Retinal pigment epithelial cell (primary cell): ENCODE results near the gene SAPCD1.

Source experiments
- DNase-seq: peaks from one replicate; pipeline ENCODE4 v3.0.0-alpha.2; 2010; ENCODE audit warnings: low read depth
- H3K4me3 ChIP-seq: 2 replicates; pipeline ENCODE4 v1.5.1; 2011; ENCODE audit warnings: mild to moderate bottlenecking, low read length, control low read depth, moderate library complexity
- TF ChIP-seq, protein P1 (sequence below): conservative IDR thresholded peaks from 2 replicates; pipeline ENCODE4 v1.5.1; 2011; ENCODE audit warnings: low read depth, low read length, control low read depth, inconsistent platforms

SAPCD1 gene

DNA sequence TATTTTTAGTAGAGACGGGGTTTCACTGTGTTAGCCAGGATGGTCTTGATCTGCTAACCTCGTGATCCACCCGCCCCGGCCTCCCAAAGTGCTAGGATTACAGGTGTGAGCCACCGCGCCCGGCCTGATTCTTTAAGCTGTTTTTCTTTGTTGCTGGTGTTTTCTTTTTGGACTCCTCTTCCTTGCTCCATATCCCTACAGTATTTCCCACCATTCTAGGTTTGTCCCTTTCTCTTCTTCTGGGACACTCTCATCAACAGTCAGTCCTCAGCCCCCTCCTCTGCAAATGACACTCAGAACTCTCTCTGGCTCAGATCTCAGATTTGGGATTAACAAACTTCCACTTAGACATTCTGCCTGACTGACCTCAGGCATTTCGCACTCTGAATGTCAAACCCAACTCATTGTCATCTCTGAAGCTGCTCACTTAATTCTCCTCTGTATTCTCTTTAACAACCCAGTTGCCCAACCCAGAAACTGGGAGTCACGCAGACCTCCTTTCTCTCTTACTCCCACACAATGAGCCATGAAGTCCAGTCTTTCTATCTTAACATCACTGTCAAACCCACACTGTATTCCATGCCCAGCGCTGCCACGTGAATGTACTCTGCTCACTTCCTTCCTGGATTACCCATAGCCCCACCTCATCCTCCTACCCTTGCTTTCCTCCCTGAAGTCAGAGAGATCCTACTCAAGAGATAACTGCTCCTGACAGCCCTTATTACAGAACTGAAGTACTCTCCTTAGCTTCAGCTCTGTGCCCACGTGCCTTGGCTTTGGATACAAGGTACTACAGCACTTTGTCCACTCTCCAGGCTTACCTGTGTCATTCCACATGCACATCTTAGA is 36.7 kb upstream of the SAPCD1 start:
- DNase-seq, result no peak
- H3K4me3 ChIP-seq, result no peak overlapping the region
- TF ChIP-seq, protein P1, sequence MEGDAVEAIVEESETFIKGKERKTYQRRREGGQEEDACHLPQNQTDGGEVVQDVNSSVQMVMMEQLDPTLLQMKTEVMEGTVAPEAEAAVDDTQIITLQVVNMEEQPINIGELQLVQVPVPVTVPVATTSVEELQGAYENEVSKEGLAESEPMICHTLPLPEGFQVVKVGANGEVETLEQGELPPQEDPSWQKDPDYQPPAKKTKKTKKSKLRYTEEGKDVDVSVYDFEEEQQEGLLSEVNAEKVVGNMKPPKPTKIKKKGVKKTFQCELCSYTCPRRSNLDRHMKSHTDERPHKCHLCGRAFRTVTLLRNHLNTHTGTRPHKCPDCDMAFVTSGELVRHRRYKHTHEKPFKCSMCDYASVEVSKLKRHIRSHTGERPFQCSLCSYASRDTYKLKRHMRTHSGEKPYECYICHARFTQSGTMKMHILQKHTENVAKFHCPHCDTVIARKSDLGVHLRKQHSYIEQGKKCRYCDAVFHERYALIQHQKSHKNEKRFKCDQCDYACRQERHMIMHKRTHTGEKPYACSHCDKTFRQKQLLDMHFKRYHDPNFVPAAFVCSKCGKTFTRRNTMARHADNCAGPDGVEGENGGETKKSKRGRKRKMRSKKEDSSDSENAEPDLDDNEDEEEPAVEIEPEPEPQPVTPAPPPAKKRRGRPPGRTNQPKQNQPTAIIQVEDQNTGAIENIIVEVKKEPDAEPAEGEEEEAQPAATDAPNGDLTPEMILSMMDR, result no peak

DNA sequence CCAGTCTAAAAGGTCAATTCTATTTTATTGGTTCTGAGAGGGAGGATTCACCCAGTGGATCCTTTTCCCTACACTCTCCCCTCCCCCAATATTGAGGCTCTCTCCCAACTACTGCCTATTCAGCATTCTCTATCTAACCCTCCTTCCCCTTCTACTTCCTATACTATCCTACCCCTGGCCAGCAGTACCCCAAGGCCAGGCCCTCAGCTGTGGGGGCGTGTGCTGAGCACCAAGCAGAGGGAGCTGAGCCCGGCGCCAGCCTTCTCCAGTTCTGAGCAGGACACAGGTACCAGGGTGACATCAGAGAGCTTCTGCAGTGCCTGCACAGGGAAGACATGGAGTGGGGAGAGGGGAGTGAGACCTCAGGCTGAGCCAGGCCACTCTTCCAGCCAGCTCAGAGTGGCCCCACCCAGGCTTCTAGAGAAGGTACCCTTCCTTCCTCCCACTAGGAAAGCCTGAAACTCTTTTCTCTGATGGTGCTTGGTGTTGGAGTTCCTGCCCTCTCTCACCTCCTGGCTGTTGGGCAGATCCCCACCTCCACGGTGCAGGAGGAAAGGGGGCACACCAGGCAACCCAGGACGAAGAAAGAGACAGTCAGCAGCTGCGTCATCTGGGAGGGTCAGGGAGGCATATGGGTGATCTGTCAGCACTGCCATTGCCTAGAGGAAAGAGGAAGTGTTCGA is 35.3 kb upstream of the SAPCD1 start:
- DNase-seq, result no peak
- H3K4me3 ChIP-seq, result no peak overlapping the region
- TF ChIP-seq, protein P1, result no peak

DNA sequence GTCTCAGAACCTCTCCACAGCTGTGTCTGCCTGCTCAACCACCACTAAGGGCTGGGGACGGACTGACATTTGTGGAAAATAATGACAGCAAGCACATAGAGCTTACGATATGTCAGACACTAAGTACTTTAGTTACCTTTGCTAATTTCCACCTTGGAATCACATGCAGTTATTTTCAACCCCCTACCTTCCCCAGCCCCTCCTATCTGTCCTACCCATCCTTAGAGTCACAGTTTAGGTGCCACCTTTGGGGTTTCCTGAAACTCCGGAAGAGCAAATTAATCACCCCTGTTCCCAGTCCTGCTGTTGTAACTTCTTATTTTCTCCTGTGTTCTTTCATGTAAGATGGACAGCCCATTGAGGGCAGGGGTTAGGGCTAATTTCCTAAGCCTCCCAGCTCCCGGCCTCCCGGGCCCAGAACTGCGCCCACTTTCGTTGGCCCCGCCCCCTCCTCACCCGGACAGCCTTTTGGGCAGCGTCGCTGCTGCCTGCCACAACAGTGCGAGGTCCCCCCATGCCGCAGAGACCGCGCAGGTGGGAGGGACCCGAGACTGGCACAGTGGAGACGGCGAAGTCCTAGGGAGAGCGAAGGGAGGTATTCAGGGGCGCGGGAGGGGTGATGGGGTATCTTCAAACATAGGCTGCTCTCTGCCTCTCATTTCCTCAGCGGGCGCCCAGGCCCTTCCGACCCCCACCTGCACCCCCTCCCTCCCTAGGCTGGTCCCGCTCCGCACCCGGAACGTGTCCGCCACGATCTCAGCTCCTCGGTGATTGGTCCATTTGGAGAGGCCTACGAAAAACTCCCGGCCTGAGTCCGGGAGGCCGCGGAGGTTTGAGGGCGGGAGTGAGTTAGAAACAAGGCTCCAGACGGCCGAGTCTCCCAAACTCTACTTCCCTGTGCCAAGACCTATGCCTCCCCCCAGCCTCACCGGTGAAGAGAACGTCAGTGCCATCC is 34.5 kb upstream of the SAPCD1 start:
- DNase-seq, result no peak
- H3K4me3 ChIP-seq, result peak overlapping the region; percentile 72
- TF ChIP-seq, protein P1, result no peak

DNA sequence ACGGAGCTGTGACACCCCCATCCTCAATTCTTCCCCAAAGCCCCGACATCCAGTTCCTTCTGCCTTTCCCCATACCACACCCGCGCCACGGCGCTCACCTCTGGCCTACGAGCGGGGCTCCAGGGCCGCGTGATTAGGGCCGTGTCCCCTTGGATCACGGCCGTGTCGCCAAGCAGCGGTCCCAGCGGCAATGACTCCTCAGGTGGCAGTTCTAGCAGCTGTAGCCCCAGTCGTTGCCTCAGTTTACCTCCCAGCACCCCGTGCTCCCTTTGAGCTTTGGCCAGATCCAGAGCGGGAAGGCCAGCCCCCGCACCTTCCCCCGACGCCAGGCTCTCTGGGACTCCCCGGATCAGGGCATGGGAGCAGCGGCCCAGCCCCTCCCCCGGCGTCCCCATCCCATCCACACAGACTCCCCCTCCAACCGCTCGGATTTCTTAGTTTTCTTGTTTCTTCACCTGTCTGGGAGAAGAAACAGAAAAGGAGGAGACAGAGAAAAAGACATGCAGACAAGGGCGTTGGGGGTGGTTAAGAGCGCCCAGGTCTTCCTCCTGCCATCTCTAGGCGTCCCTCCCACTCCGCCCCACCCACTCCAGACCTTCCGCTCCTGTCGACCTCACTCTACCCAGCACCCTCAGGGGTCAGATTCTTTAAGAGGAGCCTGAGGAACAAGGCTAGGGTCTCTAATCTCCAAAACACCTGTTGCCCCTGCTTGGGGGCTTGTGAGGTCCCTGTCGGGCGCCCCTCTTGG is 33.5 kb upstream of the SAPCD1 start, which contains the start of gene DDAH2:
TSS of gene DDAH2 (minus strand) at position 533 of the 748 bp plus-strand sequence. CDS start at position 395, 138 bp downstream.
- peak within 1 kb of the TSS; percentile 72 for H3K4me3 ChIP-seq
- TF ChIP-seq, protein P1, result peak; percentile 57
- no peak for DNase-seq

DNA sequence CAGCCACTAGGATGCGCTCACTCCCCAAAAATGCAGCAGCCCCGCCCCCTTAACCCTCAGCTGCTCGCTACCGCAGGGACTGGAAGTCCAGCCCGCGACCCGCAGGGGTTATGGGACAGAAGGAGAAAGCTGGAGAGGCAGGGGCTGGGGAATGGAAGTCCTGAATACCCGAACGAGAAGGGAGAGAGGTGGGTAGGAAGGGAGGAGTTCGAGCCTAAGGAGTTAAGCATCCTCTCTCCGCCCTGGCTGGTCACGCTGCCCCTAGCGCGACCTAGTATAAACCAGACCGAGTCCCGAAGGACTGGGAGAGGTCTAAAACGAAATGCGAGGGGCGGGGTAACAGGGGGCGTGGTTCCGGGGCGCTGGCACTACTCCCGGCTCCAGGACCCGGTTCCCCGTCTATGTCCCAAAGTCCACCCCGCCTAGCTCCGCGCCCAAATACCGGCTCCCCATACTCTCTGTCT is 32.9 kb upstream of the SAPCD1 start:
- H3K4me3 ChIP-seq, result peak overlapping the region; percentile 72
- TF ChIP-seq, protein P1, result no peak
- no peak for DNase-seq

DNA sequence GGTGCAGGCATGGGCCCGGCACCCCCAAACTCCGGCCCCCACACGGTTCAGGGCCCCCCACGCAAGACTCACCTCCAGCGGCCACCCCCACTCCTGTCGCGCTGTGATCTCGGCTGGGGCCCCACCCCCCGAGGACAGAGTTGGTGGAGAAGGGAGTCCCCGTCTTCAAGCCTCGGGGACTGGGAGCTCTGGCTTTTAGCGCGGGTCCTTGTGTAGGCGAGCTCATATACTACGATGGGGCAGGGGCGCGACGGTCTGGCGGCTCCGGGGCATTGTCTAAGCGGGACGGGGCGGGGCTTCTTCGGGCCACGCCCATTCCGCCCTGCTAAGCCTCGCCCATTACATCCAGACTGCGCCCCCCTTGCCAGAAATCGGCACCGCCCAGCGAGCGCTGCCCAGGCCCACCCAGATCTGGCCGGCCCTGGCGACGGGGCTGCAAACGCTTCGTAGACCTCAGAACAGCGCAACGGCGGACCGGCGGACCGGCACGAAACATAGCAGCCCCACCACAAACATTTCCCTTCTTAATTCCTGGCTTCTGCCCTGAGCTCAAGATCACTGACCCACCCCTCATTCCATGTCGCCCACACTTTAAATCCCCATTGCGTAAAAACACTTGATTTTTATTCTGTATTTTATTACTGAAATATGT is 32.4 kb upstream of the SAPCD1 start:
- TF ChIP-seq, protein P1, result no peak
- no peak for DNase-seq
- H3K4me3 ChIP-seq, result peak overlapping the region; percentile 72
